MCF 10A (cell line): ENCODE measurements around the gene TKT. TPM values are rescaled to one million over a fixed set of nuclear protein-coding genes. Genes with fewer than 3 reads are reported as not detected.

Source experiments
- BruUV-seq: library from RNA; stranded (reverse); fragments of 400-500 nt; replicated peaks from 2 replicates; lab custom pipeline; 2021; lab: Mats Ljungman, UMichigan
- CTCF ChIA-PET: fragments of 300-600 bp; sonication (Branson Sonifier 250); formaldehyde crosslinking; extraction: SDS; loops from one replicate; lab custom pipeline; 2021; ENCODE audit warnings: antibody characterized with exemption, inconsistent platforms; lab: Yijun Ruan, JAX
- POLR2A ChIA-PET: fragments of 300-600, 350-650 bp; sonication (Branson Sonifier 250); formaldehyde crosslinking; extraction: SDS; loops from one replicate; lab custom pipeline; 2020; ENCODE audit warnings: antibody characterized with exemption, inconsistent platforms; lab: Yijun Ruan, JAX
- DNase-seq: peaks from one replicate; pipeline ENCODE4 v3.0.0-alpha.2; 2018; ENCODE audit not compliant: unreplicated experiment
- H3K27ac Mint-ChIP-seq: one replicate; pipeline ENCODE4 v1.8.0; 2022; ENCODE audit warnings: mild to moderate bottlenecking, low read depth, mixed read lengths; ENCODE audit not compliant: unreplicated experiment
- H3K27me3 Mint-ChIP-seq: one replicate; pipeline ENCODE4 v1.8.0; 2022; ENCODE audit warnings: mixed read lengths; ENCODE audit not compliant: insufficient read depth, unreplicated experiment
- H3K36me3 Mint-ChIP-seq: one replicate; pipeline ENCODE4 v1.8.0; 2022; ENCODE audit warnings: mild to moderate bottlenecking, moderate library complexity, mixed read lengths; ENCODE audit not compliant: insufficient read depth, unreplicated experiment
- H3K4me1 Mint-ChIP-seq: one replicate; pipeline ENCODE4 v1.8.0; 2022; ENCODE audit warnings: mixed read lengths; ENCODE audit not compliant: insufficient read depth, unreplicated experiment
- H3K4me3 Mint-ChIP-seq: one replicate; pipeline ENCODE4 v1.8.0; 2022; ENCODE audit warnings: mild to moderate bottlenecking, moderate library complexity, mixed read lengths; ENCODE audit not compliant: unreplicated experiment
- H3K9me3 Mint-ChIP-seq: one replicate; pipeline ENCODE4 v1.8.0; 2022; ENCODE audit warnings: mixed read lengths; ENCODE audit not compliant: unreplicated experiment
- intact Hi-C: fragments of 100-400 bp; cut with micrococcal nuclease; formaldehyde crosslinking; loops from 2 replicates; pipeline ENCODE4 v1.14.1; 2022
- total RNA-seq: library from RNA; stranded (reverse); gene quantifications from 2 replicates; pipeline ENCODE4 v1.2.3, GENCODE V29; 2022
- TF ChIP-seq, protein P1 (sequence below): fragments of 200-600 bp; IDR thresholded peaks from one replicate; pipeline ENCODE4 v1.8.0; 2022; ENCODE audit warnings: antibody characterized with exemption, mild to moderate bottlenecking; ENCODE audit not compliant: unreplicated experiment

The TKT gene
- total RNA-seq, 1 experiment from 2014 or later = 326 TPM

DNA sequence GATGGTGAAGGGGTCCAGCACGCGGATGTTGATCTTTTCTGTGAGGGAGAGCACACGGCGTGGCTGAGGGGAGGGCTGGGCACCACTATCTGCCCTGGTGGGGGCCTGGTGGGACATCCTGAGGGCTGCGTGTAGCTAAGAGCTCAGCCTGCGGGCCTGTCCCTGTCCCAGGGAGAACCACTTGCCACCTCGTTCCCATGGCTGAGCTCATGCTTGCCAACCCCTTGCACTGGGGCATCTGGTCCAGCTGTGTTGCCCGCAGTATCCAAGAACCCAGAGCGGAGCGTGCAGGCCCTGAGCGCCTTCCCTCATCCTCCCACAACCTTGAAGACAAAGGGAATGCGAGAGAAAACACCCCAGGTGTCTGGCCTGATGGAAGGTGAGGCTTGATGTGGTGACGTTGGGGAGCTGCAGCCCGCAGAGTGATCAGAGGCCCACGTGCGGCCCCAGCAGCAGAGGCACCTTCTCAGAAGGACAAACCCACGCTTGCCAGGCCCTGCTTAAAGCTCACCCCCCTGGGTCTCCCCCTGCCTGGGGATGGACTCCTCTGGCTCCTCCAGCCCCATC, 28.9 kb downstream of the TKT start:
- Mint-ChIP-seq H3K36me3 (peaks cover 86% of the 10 kb centered on the region), H3K4me1 (no peaks in the 10 kb centered on the region), H3K4me3 (no peak overlapping the region), H3K9me3 (no peaks in the 10 kb centered on the region), H3K27ac (no peak overlapping the region), H3K27me3 (no peaks in the 10 kb centered on the region)
- intact Hi-C loops = no loop called here
- no TSS peak for BruUV-seq
- no peak for DNase-seq
- POLR2A ChIA-PET = interaction anchor here (0.8 kb wide), 1 partner anchor 124 kb away, joined by 3 read pairs; no protein-coding TSS in a partner anchor
- TF ChIP-seq, protein P1, sequence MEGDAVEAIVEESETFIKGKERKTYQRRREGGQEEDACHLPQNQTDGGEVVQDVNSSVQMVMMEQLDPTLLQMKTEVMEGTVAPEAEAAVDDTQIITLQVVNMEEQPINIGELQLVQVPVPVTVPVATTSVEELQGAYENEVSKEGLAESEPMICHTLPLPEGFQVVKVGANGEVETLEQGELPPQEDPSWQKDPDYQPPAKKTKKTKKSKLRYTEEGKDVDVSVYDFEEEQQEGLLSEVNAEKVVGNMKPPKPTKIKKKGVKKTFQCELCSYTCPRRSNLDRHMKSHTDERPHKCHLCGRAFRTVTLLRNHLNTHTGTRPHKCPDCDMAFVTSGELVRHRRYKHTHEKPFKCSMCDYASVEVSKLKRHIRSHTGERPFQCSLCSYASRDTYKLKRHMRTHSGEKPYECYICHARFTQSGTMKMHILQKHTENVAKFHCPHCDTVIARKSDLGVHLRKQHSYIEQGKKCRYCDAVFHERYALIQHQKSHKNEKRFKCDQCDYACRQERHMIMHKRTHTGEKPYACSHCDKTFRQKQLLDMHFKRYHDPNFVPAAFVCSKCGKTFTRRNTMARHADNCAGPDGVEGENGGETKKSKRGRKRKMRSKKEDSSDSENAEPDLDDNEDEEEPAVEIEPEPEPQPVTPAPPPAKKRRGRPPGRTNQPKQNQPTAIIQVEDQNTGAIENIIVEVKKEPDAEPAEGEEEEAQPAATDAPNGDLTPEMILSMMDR = no peak
- CTCF ChIA-PET = interaction anchor here (0.8 to 1.0 kb wide), 2 partner anchors 8 to 92 kb away, joined by 3 to 4 read pairs; no protein-coding TSS in a partner anchor

GRCh38 chr3:53226142-53226840, 29.5 kb downstream of the TKT start:
- no peaks in the 10 kb centered on the region for H3K4me1 Mint-ChIP-seq
- H3K27ac Mint-ChIP-seq = no peak overlapping the region
- no peak for DNase-seq
- no peak overlapping the region for H3K4me3 Mint-ChIP-seq
- ChIA-PET CTCF (no interaction called here), POLR2A (interaction anchor here (0.6 kb wide), 1 partner anchor 34 kb away, joined by 4 read pairs; no protein-coding TSS in a partner anchor)
- no peaks in the 10 kb centered on the region for H3K9me3 Mint-ChIP-seq
- intact Hi-C loops = no loop called here
- TF ChIP-seq, protein P1 = no peak
- peaks cover 80% of the 10 kb centered on the region for H3K36me3 Mint-ChIP-seq
- no TSS peak for BruUV-seq
- H3K27me3 Mint-ChIP-seq = no peaks in the 10 kb centered on the region

- ChIA-PET CTCF (interaction anchor here (1.4 kb wide), 1 partner anchor 31 kb away, joined by 4 read pairs; no protein-coding TSS in a partner anchor), POLR2A (interaction anchor here (0.6 kb wide), 1 partner anchor 33 kb away, joined by 4 read pairs; no protein-coding TSS in a partner anchor)
- H3K36me3 Mint-ChIP-seq = peaks cover 74% of the 10 kb centered on the region
- H3K27me3 Mint-ChIP-seq = no peaks in the 10 kb centered on the region
- DNase-seq = no peak
- H3K27ac Mint-ChIP-seq = no peak overlapping the region
- intact Hi-C loops = no loop called here
- no peak overlapping the region for H3K4me3 Mint-ChIP-seq
- BruUV-seq = no TSS peak
- H3K4me1 Mint-ChIP-seq = no peaks in the 10 kb centered on the region
- TF ChIP-seq, protein P1 = no peak
- no peaks in the 10 kb centered on the region for H3K9me3 Mint-ChIP-seq
Observed at GRCh38 chr3:53225651-53226050, 30.2 kb downstream of the TKT start.

DNA sequence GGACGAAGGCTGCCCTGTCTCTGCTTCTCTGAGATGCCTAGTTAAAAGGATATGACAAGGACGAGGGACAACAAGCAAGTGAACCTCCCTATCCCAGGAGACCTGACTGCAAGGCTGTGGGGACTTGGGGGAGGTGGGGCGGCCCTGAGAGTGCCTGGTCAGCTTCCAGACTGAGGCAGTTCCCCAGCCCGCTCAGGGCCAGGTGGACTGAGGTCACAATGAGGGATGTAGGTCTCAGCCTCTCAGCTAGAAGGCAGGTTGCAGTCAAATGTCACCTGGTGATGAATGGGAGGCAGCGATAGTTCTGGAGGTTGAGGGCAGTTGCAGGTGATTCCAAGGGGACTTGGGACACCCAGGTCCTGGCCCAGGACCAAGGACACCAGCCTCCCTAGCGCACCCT, 30.6 kb downstream of the TKT start:
- Mint-ChIP-seq H3K36me3 (peaks cover 69% of the 10 kb centered on the region), H3K27me3 (no peaks in the 10 kb centered on the region), H3K9me3 (no peaks in the 10 kb centered on the region), H3K27ac (no peak overlapping the region), H3K4me1 (no peaks in the 10 kb centered on the region), H3K4me3 (no peak overlapping the region)
- no peak for DNase-seq
- BruUV-seq = no TSS peak
- TF ChIP-seq, protein P1 = no peak
- CTCF ChIA-PET = interaction anchor here (1.4 kb wide), 1 partner anchor 30 kb away, joined by 4 read pairs; no protein-coding TSS in a partner anchor
- POLR2A ChIA-PET = interaction anchor here (1.0 kb wide), 1 partner anchor 8 kb away, joined by 3 read pairs; no protein-coding TSS in a partner anchor
- intact Hi-C loops = no loop called here
